Prostate gland (tissue), 2 donors: ENCODE results near the gene AMDHD2.
"Not testable (repeated sequence)": the region's sequence is repeated elsewhere in the genome, so short reads cannot be mapped to it uniquely, and the experiment has no call there.

Source experiments
- CTCF ChIP-seq, 4 experiments: fragments of 200-600 bp in 2 of 4; fragments of 450-650 bp in 2 of 4; sonication (generic) in 2 of 4; IDR thresholded peaks; 1 replicate in 3 of 4; 2 replicates in 1 of 4; pipeline ENCODE4 v1.5.1; 2016 to 2019; ENCODE audit warnings: antibody characterized with exemption in 4 of 4, mild to moderate bottlenecking in 2 of 4, moderate library complexity in 2 of 4
- POLR2A ChIP-seq: fragments of 450-650 bp; IDR thresholded peaks from one replicate; pipeline ENCODE4 v1.6.1; 2016; ENCODE audit warnings: antibody characterized with exemption, mild to moderate bottlenecking

GRCh38 chr16:2568573-2568972 is 48.4 kb downstream of the AMDHD2 start:
- TF ChIP-seq CTCF (IDR thresholded peaks at IDR 0.05); POLR2A: not testable (repeated sequence)
